Sigmoid colon (tissue), 7 donors: ENCODE results near the gene USP37. TPM values are rescaled to one million over a fixed set of nuclear protein-coding genes. Genes with fewer than 3 reads are reported as not detected.

Source experiments
- DNase-seq: peaks from one replicate; pipeline ENCODE4 v3.0.0-alpha.2; 2019
- H3K27ac ChIP-seq, 4 donors: fragments of 200-600 bp; sonication (generic); one replicate each; pipeline ENCODE4 v1.5.1; 2016 to 2019; ENCODE audit warnings: mild to moderate bottlenecking in 1 of 4
- H3K27me3 ChIP-seq, 3 donors: fragments of 200-600 bp; sonication (generic); one replicate each; pipeline ENCODE4 v1.5.1; 2019; ENCODE audit warnings: mild to moderate bottlenecking in 1 of 3
- H3K36me3 ChIP-seq, 4 donors: fragments of 200-600 bp; sonication (generic); one replicate each; pipeline ENCODE4 v1.5.1; 2016 to 2019
- H3K4me1 ChIP-seq, 4 donors: fragments of 200-600 bp; sonication (generic); one replicate each; pipeline ENCODE4 v1.5.1; 2017 to 2019
- H3K4me3 ChIP-seq, 4 donors: fragments of 200-600 bp; sonication (generic); one replicate each; pipeline ENCODE4 v1.5.1; 2017 to 2019; ENCODE audit warnings: mild to moderate bottlenecking in 2 of 4, moderate library complexity in 1 of 4
- H3K9me3 ChIP-seq, 4 donors: fragments of 200-600 bp in 3 of 4; sonication (generic) in 3 of 4; one replicate each; pipeline versions ENCODE4 v1.5.1 to v1.6.1; 2013 to 2019
- CTCF ChIP-seq, 4 experiments: fragments of 450-650 bp in 3 of 4; fragments of 200-600 bp in 1 of 4; IDR thresholded peaks; one replicate each; pipeline ENCODE4 v1.5.1; 2016 to 2019; ENCODE audit warnings: antibody characterized with exemption in 4 of 4, mild to moderate bottlenecking in 3 of 4, moderate library complexity in 2 of 4
- EP300 ChIP-seq, 4 donors: sonication (generic); formaldehyde crosslinking; IDR thresholded peaks; one replicate each; pipeline ENCODE4 v1.6.1; 2017; ENCODE audit warnings: antibody characterized with exemption in 4 of 4
- POLR2A ChIP-seq, 2 donors: fragments of 450-650 bp; IDR thresholded peaks; one replicate each; pipeline ENCODE4 v1.6.1; 2016; ENCODE audit warnings: antibody characterized with exemption in 2 of 2, mild to moderate bottlenecking in 2 of 2, moderate library complexity in 2 of 2
- POLR2AphosphoS5 ChIP-seq, 4 donors: sonication (generic); formaldehyde crosslinking; IDR thresholded peaks; one replicate each; pipeline ENCODE4 v1.6.1; 2017; ENCODE audit warnings: antibody characterized with exemption in 4 of 4
- WGBS, 2 donors: extraction: QIAGEN DNeasy Blood & Tissue Kit; methylation state at CpG; one replicate each; pipeline ENCODE4 v1.1.7; 2013; 5-methylcytosine and 5-hydroxymethylcytosine counted together
- intact Hi-C: fragments of 100-400 bp; cut with DNase I; formaldehyde crosslinking; loops from one replicate; pipeline ENCODE4 v1.15.1; 2023
- polyA plus RNA-seq, 3 donors: library from polyadenylated mRNA; stranded (reverse); fragments of 200-250 nt; gene quantifications; one replicate each; pipeline ENCODE4 v1.2.3, GENCODE V29; 2013
- total RNA-seq, 4 donors: library from RNA; depleted of rRNA; stranded (reverse); fragments of >200 nt; gene quantifications; one replicate each; pipeline ENCODE4 v1.1.0, GENCODE V29; 2016
- donor health status: healthy with polysubstance abuse.
- donor health status: Bipolar disorder and iron deficiency.
- donor health status: healthy.

The USP37 gene
- total and polyA plus RNA-seq, 7 donors, result 1.8 to 11.4 (median 6.6) TPM

GRCh38 chr2:218427741-218428140 is 140.4 kb downstream of the USP37 start:
- no peak overlapping the region for H3K4me3 ChIP-seq
- intact Hi-C loops, result no loop called here
- H3K9me3 ChIP-seq, result no peaks in the 10 kb centered on the region
- no peak for DNase-seq
- 74 to 80% methylated on average over 11 of the region's 11 CpGs for WGBS, 2 donors
- TF ChIP-seq EP300 (IDR thresholded peaks at IDR 0.05), result no peak
- no peak for TF ChIP-seq POLR2A (IDR thresholded peaks at IDR 0.05)
- TF ChIP-seq POLR2AphosphoS5 (IDR thresholded peaks at IDR 0.05), result no peak
- TF ChIP-seq CTCF (IDR thresholded peaks at IDR 0.05), result no peak
- H3K27ac ChIP-seq, result no peak overlapping the region
- no peaks in the 10 kb centered on the region for H3K4me1 ChIP-seq
- no peaks in the 10 kb centered on the region for H3K27me3 ChIP-seq
- H3K36me3 ChIP-seq, result no peaks in the 10 kb centered on the region

GRCh38 chr2:218425531-218425930 is 142.6 kb downstream of the USP37 start:
- no peaks in the 10 kb centered on the region for H3K4me1 ChIP-seq
- no peaks in the 10 kb centered on the region for H3K9me3 ChIP-seq
- no peak overlapping the region for H3K4me3 ChIP-seq
- no peak overlapping the region for H3K27ac ChIP-seq
- no peak for DNase-seq
- 86 to 88% methylated on average over 10 of the region's 10 CpGs for WGBS, 2 donors
- H3K27me3 ChIP-seq, result no peaks in the 10 kb centered on the region
- no peaks in the 10 kb centered on the region for H3K36me3 ChIP-seq
- intact Hi-C loops, result no loop called here
- no peak for TF ChIP-seq EP300 (IDR thresholded peaks at IDR 0.05)
- no peak for TF ChIP-seq POLR2AphosphoS5 (IDR thresholded peaks at IDR 0.05)
- no peak for TF ChIP-seq POLR2A (IDR thresholded peaks at IDR 0.05)
- no peak for TF ChIP-seq CTCF (IDR thresholded peaks at IDR 0.05)

GRCh38 chr2:218423584-218423983 is 144.6 kb downstream of the USP37 start:
- WGBS, 2 donors, result 88 to 90% methylated on average over 9 of the region's 9 CpGs
- no peak overlapping the region for H3K4me3 ChIP-seq

GRCh38 chr2:218422403-218423086 is 145.6 kb downstream of the USP37 start:
- DNase-seq, result no peak
- no peaks in the 10 kb centered on the region for H3K9me3 ChIP-seq
- intact Hi-C loops, result no loop called here
- H3K4me1 ChIP-seq, result no peaks in the 10 kb centered on the region
- H3K36me3 ChIP-seq, result no peaks in the 10 kb centered on the region
- no peak overlapping the region for H3K27ac ChIP-seq
- no peaks in the 10 kb centered on the region for H3K27me3 ChIP-seq
- 75 to 92% methylated on average over 9 of the region's 9 CpGs for WGBS, 2 donors
- TF ChIP-seq POLR2AphosphoS5 (IDR thresholded peaks at IDR 0.05), result no peak
- no peak for TF ChIP-seq POLR2A (IDR thresholded peaks at IDR 0.05)
- TF ChIP-seq EP300 (IDR thresholded peaks at IDR 0.05), result no peak
- no peak overlapping the region for H3K4me3 ChIP-seq

More at GRCh38 chr2:218423584-218423983, 144.6 kb downstream of the USP37 start:
- no peaks in the 10 kb centered on the region for H3K27me3 ChIP-seq
- no peak overlapping the region for H3K27ac ChIP-seq
- no peak for TF ChIP-seq EP300 (IDR thresholded peaks at IDR 0.05)
- TF ChIP-seq CTCF (IDR thresholded peaks at IDR 0.05), result no peak
- no peak for TF ChIP-seq POLR2AphosphoS5 (IDR thresholded peaks at IDR 0.05)
- TF ChIP-seq POLR2A (IDR thresholded peaks at IDR 0.05), result no peak
- no peaks in the 10 kb centered on the region for H3K4me1 ChIP-seq
- H3K36me3 ChIP-seq, result no peaks in the 10 kb centered on the region
- intact Hi-C loops, result no loop called here
- no peaks in the 10 kb centered on the region for H3K9me3 ChIP-seq
- no peak for DNase-seq

GRCh38 chr2:218421027-218421426 is 147.1 kb downstream of the USP37 start:
- Histone ChIP-seq H3K9me3 (no peaks in the 10 kb centered on the region), H3K27me3 (no peaks in the 10 kb centered on the region), H3K4me3 (no peak overlapping the region), H3K4me1 (no peaks in the 10 kb centered on the region), H3K36me3 (no peaks in the 10 kb centered on the region), H3K27ac (no peak overlapping the region)
- intact Hi-C loops, result no loop called here
- no peak for DNase-seq
- 26 to 73% methylated on average over 2 of the region's 2 CpGs for WGBS, 2 donors
- no peak for TF ChIP-seq POLR2A (IDR thresholded peaks at IDR 0.05)
- no peak for TF ChIP-seq CTCF (IDR thresholded peaks at IDR 0.05)
- TF ChIP-seq EP300 (IDR thresholded peaks at IDR 0.05), result no peak
- no peak for TF ChIP-seq POLR2AphosphoS5 (IDR thresholded peaks at IDR 0.05)
